Superior temporal gyrus (tissue), 1 donor: ENCODE data around the gene LAMA5.

Experiments
- DNase-seq: peaks from one replicate; pipeline ENCODE4 v3.0.0-alpha.2; 2016; ENCODE audit errors: extremely low spot score

Gene LAMA5

DNA sequence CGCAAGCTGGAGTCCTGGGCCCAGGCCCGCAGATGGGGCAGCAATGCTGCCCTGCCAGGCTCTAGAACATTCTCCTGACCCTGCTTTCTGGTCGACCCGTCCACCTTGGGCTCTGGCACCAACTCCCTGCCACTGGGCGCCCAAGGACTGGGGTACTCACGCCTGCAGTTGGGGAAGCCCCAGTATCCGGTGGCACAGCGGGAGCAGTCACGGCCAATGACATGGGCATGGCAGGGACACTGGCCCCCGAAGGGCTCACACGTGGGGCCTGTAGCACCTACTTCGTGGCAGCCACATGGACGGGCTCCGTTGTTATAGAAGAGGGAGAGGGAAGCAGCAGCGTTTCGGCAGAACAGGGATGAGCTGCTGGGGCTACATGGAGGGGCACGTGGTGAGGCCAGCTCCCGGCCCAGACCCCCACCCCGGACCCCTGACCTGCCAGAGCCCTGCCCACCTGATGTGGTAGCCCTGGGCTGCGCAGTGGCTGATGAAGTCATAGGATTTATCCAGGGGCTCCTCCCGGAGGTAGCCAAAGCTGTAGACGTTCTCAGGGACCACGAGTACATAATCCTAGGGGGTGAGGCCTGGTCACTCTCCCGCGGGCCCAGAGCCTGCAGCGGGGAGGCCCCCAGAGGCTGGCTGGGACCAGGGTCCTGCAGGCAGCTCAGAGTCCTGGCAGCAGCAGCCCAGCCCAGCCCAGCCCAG lies 38.3 kb downstream of the LAMA5 start:
- DNase-seq: no peak

DNA sequence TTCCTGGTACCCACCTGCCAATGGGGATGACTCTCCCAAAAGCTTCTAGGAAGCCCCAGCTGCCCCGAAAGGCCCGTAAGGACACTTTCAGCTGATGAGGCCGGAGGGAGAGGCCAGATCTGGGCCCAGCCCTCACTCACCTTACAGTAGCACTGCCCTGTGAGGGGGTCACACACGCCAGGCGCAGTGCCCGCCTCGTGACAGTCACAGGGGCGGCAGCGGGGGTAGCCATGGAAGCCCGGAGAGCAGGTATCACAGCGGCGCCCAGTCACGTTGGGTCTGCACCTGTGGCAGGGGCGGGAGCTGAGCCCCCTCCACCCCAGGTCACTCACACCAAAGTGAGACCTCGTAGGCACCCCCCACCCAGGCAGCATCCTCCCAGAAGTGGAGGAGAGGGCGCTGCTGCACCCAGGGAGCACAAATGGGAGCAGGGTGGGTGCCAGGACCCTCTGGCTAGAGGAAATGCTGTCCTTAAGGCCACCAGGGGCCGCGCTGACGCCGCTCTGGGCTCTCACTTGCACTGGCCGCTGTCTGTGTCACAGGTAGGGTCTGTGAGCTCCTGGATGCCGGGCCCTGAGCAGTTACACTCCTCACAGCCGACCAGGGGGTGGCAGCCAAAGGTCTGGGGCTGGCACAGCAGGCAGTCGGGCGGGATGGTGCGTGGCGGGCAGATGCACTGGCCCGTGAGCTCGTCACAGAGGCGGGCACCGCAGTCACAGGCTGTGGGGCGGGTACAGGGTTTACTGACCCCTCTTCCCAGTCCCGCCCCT lies 39.2 kb downstream of the LAMA5 start:
- no peak for DNase-seq

GRCh38 chr20:62326959-62327725 lies 40.0 kb downstream of the LAMA5 start:
- no peak for DNase-seq

DNA sequence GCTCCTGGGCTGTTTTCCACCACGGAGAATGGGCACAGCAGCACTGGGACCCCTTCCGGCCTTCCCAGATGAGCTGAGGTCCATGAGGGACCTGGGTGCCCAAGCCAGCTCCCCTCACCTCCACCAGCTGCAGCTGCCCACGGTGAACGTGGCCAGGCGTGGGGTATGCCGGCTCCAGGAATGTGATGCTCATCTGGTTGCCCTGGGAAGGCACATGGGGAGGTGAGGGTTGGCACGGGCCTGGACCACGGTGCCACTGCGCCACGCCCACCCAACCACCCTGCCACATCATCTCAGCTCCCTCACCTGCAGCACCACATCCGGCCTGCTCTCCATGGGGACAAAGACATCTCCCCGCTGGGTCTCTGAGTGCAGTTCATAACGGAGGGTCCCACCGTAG lies 40.6 kb downstream of the LAMA5 start:
- no peak for DNase-seq

- DNase-seq: no peak
These were observed 41.8 kb downstream of the LAMA5 start for GRCh38 chr20:62325172-62325905.

DNA sequence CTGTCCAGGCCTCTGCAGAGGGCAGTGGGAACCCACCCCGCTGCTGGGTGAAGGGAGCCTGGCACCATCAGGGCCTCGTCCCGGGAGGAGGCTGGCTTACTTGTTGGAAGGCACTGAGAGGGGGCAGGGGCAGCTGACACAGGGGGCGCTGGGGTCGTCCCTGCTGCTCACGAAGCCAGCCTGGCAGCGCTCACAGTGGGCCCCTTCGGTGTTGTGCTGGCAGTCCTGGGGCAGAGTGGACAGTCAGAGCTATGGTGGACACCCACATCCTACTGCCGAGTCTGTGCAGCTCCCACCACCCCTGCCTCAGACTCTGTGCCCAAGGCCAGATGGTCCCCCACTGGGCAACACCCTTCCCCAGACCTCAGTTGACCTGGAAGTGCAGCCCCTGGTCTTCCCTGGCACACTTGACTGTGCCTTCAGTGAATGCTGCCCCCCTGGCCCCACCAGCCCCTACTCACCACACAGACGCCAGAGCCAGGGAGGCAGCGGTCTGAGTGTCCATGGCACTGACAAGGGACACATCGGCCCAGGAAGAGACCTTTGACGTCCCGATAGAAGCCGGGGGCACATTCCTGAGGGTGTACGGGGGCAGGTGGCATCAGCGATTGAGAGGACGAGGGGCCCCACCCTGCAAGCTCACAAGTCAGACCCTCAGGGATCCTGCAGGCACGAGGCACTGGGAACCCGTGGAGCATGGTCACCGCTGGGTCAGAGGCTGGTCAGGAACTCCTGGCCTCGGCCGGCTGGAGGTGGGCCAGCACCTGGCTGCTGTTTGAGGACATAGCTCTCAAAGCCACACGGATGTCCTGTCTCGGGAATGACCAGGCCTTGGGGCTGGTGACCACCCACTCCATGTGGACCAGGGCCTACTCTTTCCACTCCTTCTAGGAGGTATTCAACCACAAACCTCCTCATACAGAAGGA lies 42.9 kb downstream of the LAMA5 start:
- DNase-seq: no peak

GRCh38 chr20:62323146-62323979 lies 43.7 kb downstream of the LAMA5 start:
- DNase-seq: no peak

GRCh38 chr20:62322492-62323041 lies 44.5 kb downstream of the LAMA5 start:
- no peak for DNase-seq

DNA sequence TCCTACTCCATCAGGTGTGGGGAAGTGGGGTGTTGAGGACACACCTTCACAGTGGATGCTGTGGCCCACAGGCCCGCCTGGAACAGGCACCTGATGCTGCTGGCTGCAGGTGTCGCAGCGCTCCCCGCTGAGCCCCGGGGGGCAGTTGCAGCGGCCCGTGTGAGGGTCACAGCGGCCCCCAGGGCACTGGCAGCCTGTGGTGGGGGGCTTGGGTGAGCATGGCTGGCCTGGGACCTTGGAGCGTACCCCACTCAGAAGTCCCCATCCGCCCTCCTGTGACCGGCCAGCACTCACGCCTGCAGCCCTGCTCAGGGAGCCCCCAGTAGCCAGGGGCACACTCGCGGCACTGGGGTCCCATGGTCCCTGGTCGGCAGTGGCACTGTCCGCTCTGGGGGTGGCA lies 45.1 kb downstream of the LAMA5 start:
- no peak for DNase-seq

DNA sequence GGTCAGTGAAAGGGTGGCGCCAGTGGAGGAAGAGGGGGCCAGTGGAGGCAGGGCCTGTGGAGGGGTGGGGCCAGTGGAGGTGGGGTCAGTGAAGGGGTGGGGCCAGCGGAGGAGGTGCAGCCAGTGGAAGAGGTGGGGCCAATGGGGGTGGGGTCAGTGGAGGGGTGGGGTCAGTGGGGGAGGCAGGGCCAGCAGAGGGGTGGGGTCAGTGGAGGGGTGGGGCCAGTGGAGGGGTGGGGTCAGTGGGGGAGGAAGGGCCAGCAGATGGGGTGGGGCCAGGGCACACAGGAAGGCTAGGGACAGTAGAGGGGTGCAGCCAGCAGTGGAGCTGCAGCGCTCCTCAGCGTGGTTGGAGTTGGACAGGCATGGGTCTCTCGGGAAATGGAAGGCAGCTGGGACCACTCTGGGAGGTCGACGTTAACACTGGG lies 45.6 kb downstream of the LAMA5 start:
- DNase-seq: no peak

DNA sequence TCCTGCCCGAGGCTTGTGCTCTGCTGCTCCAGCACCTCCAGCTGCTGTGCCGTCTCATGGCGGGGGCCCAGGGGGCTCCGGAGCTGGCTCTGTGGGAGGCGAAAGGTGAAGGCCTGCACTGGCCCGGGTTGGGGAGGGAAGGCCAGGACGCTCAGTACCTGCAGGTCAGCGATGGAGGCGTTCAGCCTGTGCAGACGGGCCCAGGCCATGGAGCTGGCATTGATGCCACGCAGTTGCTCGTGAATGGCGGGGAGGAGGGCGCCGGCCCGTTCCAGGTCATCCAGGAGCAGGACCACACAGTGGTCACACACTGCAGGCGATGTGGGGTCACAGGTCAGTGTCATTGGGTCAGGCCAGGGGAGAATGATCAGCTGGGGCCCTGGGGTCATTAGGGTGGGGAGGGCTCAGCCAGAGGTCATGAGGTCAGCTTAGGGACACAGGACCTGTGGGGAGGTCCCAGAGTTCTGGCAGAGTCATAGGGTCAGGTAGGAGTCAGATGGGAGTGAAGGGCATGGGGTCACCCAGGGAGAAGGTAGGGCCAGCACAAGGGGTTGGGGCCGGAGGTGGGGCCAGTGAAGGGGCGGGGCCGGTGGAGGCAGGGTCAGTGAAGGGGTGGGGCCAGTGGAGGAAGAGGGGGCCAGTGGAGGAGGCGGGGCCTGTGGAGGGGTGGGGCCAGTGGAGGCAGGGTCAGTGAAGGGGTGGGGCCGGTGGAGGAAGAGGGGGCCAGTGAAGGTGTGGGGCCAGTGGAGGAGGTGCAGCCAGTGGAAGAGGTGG lies 46.3 kb downstream of the LAMA5 start:
- DNase-seq: no peak

GRCh38 chr20:62319346-62319909 lies 47.7 kb downstream of the LAMA5 start:
- no peak for DNase-seq

DNA sequence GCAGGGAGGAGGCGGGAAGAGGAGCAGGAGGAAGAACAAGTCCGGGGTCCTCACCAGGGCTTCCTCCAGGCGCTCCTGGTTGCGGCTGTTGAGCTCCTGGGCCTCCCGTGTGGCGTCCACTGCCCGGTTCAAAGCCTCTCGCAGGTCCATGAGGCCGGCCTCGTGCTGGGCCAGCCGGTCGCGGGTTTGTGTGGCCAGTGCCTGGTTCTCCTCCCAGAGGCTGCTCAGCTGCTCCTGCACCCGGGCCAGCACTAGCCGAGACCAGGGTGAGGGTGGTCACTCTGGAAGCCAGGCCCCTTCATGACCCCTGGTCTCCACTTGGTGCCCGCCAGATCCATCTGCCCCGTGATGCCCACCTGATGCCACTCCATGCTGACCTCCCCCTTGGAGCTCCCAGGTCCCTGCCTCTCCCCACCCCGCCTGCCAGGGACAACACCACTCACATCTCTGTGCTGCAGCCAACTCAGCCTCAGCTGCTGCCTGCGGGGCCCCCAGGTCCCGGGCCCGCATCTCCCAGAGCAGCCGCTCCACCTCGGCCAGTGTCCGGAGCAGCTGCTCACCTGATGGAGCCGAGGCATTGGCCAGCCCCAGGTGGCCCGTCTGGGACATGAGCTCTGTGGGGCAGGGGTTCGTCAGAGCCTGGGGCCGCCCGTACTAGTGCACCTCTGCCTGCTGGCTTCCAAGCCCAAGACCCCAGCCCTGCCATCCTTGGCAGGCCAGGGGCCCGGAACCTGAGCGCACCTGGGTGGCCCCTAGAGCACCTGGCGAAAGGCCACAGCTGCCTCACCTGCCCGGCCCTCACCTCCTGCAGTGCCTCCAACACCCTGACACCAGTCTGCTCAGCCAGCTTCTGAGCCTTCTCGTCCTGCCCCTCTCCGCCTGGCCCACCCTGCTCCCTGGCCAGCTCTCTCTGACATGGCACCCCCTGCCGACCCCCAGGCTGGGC lies 48.4 kb downstream of the LAMA5 start:
- no peak for DNase-seq

GRCh38 chr20:62317167-62317655 lies 49.9 kb downstream of the LAMA5 start:
- DNase-seq: no peak

DNA sequence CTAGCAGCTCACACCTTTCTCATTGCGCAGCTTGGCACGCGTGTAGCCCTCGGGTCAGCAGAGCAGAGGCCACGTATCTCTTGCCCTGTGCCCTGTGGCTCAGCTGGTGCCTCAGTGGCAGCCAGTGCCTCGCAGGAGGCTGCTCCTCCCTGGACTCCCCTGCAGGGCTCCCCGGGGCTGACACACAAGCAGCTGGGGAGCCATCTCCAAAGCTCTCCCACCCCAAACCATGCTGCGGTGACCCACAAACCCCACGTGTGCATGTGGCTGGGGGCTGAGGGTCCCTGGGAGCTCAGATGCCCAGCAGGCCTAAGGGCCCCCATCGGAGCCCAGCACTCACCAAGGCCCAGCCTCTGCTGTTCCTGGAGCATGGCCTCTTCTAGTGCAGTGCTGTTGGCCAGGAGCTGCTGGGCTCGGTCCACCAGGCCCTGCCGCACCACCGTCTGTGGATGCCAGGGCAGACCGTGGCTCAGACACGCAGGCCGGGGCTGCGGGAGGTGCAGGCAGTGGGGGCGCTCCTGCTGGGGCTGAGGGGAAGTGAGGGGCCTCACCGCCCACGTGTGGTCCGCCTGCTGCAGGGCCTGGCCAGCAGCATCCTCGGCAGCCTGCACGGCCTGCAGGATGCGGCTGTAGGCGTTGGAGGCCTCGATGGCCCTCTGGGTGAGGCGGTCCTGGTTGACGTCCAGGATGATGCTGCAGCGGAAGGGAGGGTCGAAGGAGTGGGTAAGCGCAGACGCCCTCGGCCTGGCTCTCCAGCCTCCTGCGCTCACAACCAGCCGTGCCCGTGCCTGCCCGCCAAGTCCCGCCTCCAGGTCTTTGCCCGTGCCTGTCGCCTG lies 50.6 kb downstream of the LAMA5 start:
- DNase-seq: no peak

GRCh38 chr20:62315773-62316172 lies 51.3 kb downstream of the LAMA5 start:
- DNase-seq: no peak
